A673 (cell line): Measurements from ENCODE around the gene PRXL2A.

ENCODE experiments used
- CTCF ChIP-seq: fragments of 300-800, 200-600 bp; sonication (generic); conservative IDR thresholded peaks from 2 replicates; pipeline ENCODE4 v1.5.1; 2017; ENCODE audit warnings: low read depth, mild to moderate bottlenecking, antibody characterized with exemption, low read length, moderate library complexity, mixed read lengths
- EZH2 ChIP-seq: fragments of 200-600 bp; sonication (generic); IDR thresholded peaks from 2 replicates; pipeline ENCODE4 v1.6.1; 2017; ENCODE audit warnings: borderline replicate concordance, low read depth, mild to moderate bottlenecking, mixed read lengths, antibody characterized with exemption, low read length; ENCODE audit not compliant: poor library complexity, severe bottlenecking

GRCh38 chr10:80473096-80473657 is 64.8 kb downstream of the PRXL2A start:
- TF ChIP-seq CTCF (no peak), EZH2 (no peak)
